Measurements from ENCODE around the gene C7orf25.

Gene C7orf25

GRCh38 chr7:42877862-42878261, 34.0 kb downstream of the C7orf25 start:
- Mint-ChIP-seq H3K4me3 (no peak overlapping the region), H3K9me3 (no peaks in the 10 kb centered on the region), H3K27ac (no peak overlapping the region), H3K36me3 (ENCODE audit: low read depth) (no peaks in the 10 kb centered on the region), H3K27me3 (peaks cover 12% of the 10 kb centered on the region), H3K4me1 (ENCODE audit: low read depth) (no peaks in the 10 kb centered on the region)
- no peak for DNase-seq

DNA sequence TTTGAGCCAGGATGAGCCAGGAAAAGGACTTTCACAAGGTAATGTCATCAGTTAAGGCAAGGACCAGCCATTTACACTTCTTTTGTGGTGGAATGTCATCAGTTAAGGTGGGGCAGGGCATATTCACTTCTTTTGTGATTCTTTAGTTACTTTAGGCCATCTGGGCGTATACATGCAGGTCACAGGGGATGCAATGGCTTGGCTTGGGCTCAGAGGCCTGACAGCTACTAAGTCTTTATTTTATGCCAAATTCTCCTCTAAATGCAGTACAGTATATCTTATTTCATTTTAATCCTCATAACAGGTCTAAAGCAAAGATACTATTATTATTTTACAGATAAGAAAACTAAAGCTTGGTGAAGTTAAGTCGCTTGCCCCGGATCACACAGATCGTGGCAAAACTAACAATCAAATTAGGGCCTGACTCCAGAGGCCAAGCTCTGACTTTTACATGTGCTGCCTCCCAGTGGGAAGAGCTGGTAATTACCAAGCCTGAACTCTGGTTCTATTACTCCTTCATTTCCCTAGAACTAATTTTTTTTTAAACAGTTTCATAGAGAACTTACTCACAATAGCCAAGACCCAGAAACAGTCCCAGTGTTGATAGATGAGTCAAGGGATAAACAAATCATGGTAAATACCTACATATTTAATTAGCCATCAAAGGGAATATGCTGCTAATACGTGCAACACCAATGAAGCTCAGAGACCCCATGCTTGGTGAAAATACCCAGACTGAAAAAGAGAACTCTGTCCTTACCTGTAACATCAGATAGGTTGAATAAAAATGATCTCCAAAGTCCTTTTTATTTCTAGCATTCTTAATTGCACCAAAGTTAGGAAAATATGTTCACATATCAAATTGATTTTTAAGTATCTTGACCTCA, 35.4 kb downstream of the C7orf25 start:
- peak; percentile 61 for DNase-seq
- no peaks in the 10 kb centered on the region for H3K4me1 Mint-ChIP-seq (ENCODE audit: low read depth)
- H3K9me3 Mint-ChIP-seq: no peaks in the 10 kb centered on the region
- peaks cover 12% of the 10 kb centered on the region for H3K27me3 Mint-ChIP-seq
- H3K27ac Mint-ChIP-seq: no peak overlapping the region
- H3K36me3 Mint-ChIP-seq (ENCODE audit: low read depth): no peaks in the 10 kb centered on the region
- no peak overlapping the region for H3K4me3 Mint-ChIP-seq

GRCh38 chr7:42869131-42870020, 42.5 kb downstream of the C7orf25 start:
- Mint-ChIP-seq H3K9me3 (peaks cover 7% of the 10 kb centered on the region), H3K27ac (peak overlapping the region; percentile 85), H3K36me3 (ENCODE audit: low read depth) (peaks cover 1% of the 10 kb centered on the region), H3K4me1 (ENCODE audit: low read depth) (peaks cover 20% of the 10 kb centered on the region), H3K27me3 (peaks cover 37% of the 10 kb centered on the region), H3K4me3 (peak overlapping the region; percentile 11)
- no peak for DNase-seq

- DNase-seq: no peak
- Mint-ChIP-seq H3K4me3 (no peak overlapping the region), H3K9me3 (peaks cover 15% of the 10 kb centered on the region), H3K36me3 (ENCODE audit: low read depth) (peaks cover 2% of the 10 kb centered on the region), H3K4me1 (ENCODE audit: low read depth) (peaks cover 20% of the 10 kb centered on the region), H3K27me3 (peaks cover 42% of the 10 kb centered on the region), H3K27ac (peak overlapping the region; percentile 85)
Measured at GRCh38 chr7:42868480-42868879, 43.4 kb downstream of the C7orf25 start.
